ENCODE data around the gene ADAM11.

Gene ADAM11

GRCh38 chr17:44766409-44767038 is 7.7 kb downstream of the ADAM11 start:
- no peak for TF ChIP-seq CTCF (IDR thresholded peaks at IDR 0.05; ENCODE audit: low read depth, low read length)
- no peak overlapping the region for H3K4me3 ChIP-seq (ENCODE audit: low read depth, low read length)

- no peak for TF ChIP-seq CTCF (IDR thresholded peaks at IDR 0.05; ENCODE audit: low read depth, low read length)
- no peak overlapping the region for H3K4me3 ChIP-seq (ENCODE audit: low read depth, low read length)
These were observed 8.7 kb downstream of the ADAM11 start for GRCh38 chr17:44767493-44767892.

- no peak overlapping the region for H3K4me3 ChIP-seq (ENCODE audit: low read depth, low read length)
- TF ChIP-seq CTCF (IDR thresholded peaks at IDR 0.05; ENCODE audit: low read depth, low read length): no peak
These were observed 9.8 kb downstream of the ADAM11 start for GRCh38 chr17:44768505-44769142.

- no peak overlapping the region for H3K4me3 ChIP-seq (ENCODE audit: low read depth, low read length)
- TF ChIP-seq CTCF (IDR thresholded peaks at IDR 0.05; ENCODE audit: low read depth, low read length): no peak
These were observed 10.4 kb downstream of the ADAM11 start for GRCh38 chr17:44769230-44769629.

GRCh38 chr17:44769647-44770084 is 10.9 kb downstream of the ADAM11 start:
- no peak overlapping the region for H3K4me3 ChIP-seq (ENCODE audit: low read depth, low read length)
- no peak for TF ChIP-seq CTCF (IDR thresholded peaks at IDR 0.05; ENCODE audit: low read depth, low read length)

- no peak for TF ChIP-seq CTCF (IDR thresholded peaks at IDR 0.05; ENCODE audit: low read depth, low read length)
These were observed 11.6 kb downstream of the ADAM11 start for GRCh38 chr17:44770166-44770925.

More at GRCh38 chr17:44770166-44770925, 11.6 kb downstream of the ADAM11 start:
- H3K4me3 ChIP-seq (ENCODE audit: low read depth, low read length): no peak overlapping the region

Measured in WI38 (cell line).